Stimulated activated CD4-positive, alpha-beta T cell treated with anti-CD3 and anti-CD28 coated beads, Interleukin-4, amount 100 ng/mL, for 24 hours (primary cell): ENCODE measurements around the gene PCDHA3.
"Not testable (repeated sequence)": the region's sequence is repeated elsewhere in the genome, so short reads cannot be mapped to it uniquely, and the experiment has no call there.

Source experiments
- DNase-seq: peaks from one replicate; pipeline ENCODE4 v3.0.0-alpha.2; 2020

Gene PCDHA3

GRCh38 chr5:140800816-140801493, at the start of gene PCDHA3:
PCDHA3 (plus strand) TSS chr5:140801057.
- no peak for DNase-seq

- DNase-seq, result no peak
Observed at GRCh38 chr5:140753561-140753960, 47.3 kb upstream of the PCDHA3 start.

GRCh38 chr5:140764177-140764973, 36.5 kb upstream of the PCDHA3 start:
- no peak for DNase-seq

GRCh38 chr5:140767444-140767843, 33.4 kb upstream of the PCDHA3 start:
- DNase-seq, result no peak

GRCh38 chr5:140780512-140780911, 20.3 kb upstream of the PCDHA3 start:
- no peak for DNase-seq

GRCh38 chr5:140785905-140786686, 14.8 kb upstream of the PCDHA3 start, which contains the start of gene PCDHA1:
PCDHA1 (plus strand) TSS chr5:140786140.
- DNase-seq, result no peak

GRCh38 chr5:140787422-140787821, 13.4 kb upstream of the PCDHA3 start:
- not testable (repeated sequence) for DNase-seq

- not testable (repeated sequence) for DNase-seq
Observed at GRCh38 chr5:140787849-140788504, 12.9 kb upstream of the PCDHA3 start.

- no peak for DNase-seq
Observed at GRCh38 chr5:140791089-140791488, 9.8 kb upstream of the PCDHA3 start.

GRCh38 chr5:140794595-140795258, 6.1 kb upstream of the PCDHA3 start, which contains the start of gene PCDHA2:
PCDHA2 (plus strand) TSS chr5:140794852.
- no peak for DNase-seq

- no peak for DNase-seq
Observed at GRCh38 chr5:140795259-140795641, 5.6 kb upstream of the PCDHA3 start.

- DNase-seq, result not testable (repeated sequence)
Observed at GRCh38 chr5:140796072-140796717, 4.7 kb upstream of the PCDHA3 start.

GRCh38 chr5:140796718-140797095, 4.2 kb upstream of the PCDHA3 start:
- no peak for DNase-seq

- DNase-seq, result no peak
Observed at GRCh38 chr5:140801494-140801841, 611 bp downstream of the PCDHA3 start.

GRCh38 chr5:140802381-140802780, 1.5 kb downstream of the PCDHA3 start:
- DNase-seq, result not testable (repeated sequence)

- no peak for DNase-seq
Observed at GRCh38 chr5:140802781-140803271, 2.0 kb downstream of the PCDHA3 start.

- DNase-seq, result no peak
Observed at GRCh38 chr5:140806834-140807775, 6.2 kb downstream of the PCDHA3 start, which contains the start of gene PCDHA4. PCDHA4 (plus strand) TSS chr5:140807068.

GRCh38 chr5:140808241-140808888, 7.5 kb downstream of the PCDHA3 start:
- DNase-seq, result not testable (repeated sequence)

GRCh38 chr5:140808889-140809291, 8.0 kb downstream of the PCDHA3 start:
- no peak for DNase-seq
